Memory B cell (primary cell): ENCODE data around the gene IL18BP.
A peak's percentile ranks its signal among the peaks of the same experiment; 100 is the strongest.

ENCODE experiments used
- ATAC-seq: fragments of 150-1000 bp; cut with Tn5 transposase; 2 replicates; pipeline ENCODE4 v1.10.0; 2021; ENCODE audit warnings: low read depth, mild to moderate bottlenecking, moderate library complexity
- DNase-seq, 2 donors: peaks; one replicate each; pipeline ENCODE4 v3.0.0; 2022; ENCODE audit warnings: low spot score in 2 of 2
- H3K27ac Mint-ChIP-seq: one replicate; pipeline ENCODE4 v1.8.0; 2022; ENCODE audit warnings: mild to moderate bottlenecking, moderate library complexity, mixed read lengths
- H3K27me3 Mint-ChIP-seq: one replicate; pipeline ENCODE4 v1.8.0; 2022; ENCODE audit warnings: mixed read lengths
- H3K36me3 Mint-ChIP-seq: one replicate; pipeline ENCODE4 v1.8.0; 2022; ENCODE audit warnings: mild to moderate bottlenecking, mixed read lengths
- H3K4me1 Mint-ChIP-seq: one replicate; pipeline ENCODE4 v1.8.0; 2022; ENCODE audit warnings: mixed read lengths
- H3K4me3 Mint-ChIP-seq: one replicate; pipeline ENCODE4 v1.8.0; 2022; ENCODE audit warnings: mild to moderate bottlenecking, moderate library complexity, mixed read lengths
- H3K9me3 Mint-ChIP-seq: one replicate; pipeline ENCODE4 v1.8.0; 2022; ENCODE audit warnings: mixed read lengths

Gene IL18BP

GRCh38 chr11:72038491-72038890 is 39.8 kb downstream of the IL18BP start:
- Mint-ChIP-seq H3K9me3 (no peaks in the 10 kb centered on the region), H3K27ac (no peak overlapping the region), H3K36me3 (peaks cover 11% of the 10 kb centered on the region), H3K27me3 (no peaks in the 10 kb centered on the region), H3K4me1 (peaks cover 33% of the 10 kb centered on the region), H3K4me3 (no peak overlapping the region)
- DNase-seq: no peak
- no peak for ATAC-seq

DNA sequence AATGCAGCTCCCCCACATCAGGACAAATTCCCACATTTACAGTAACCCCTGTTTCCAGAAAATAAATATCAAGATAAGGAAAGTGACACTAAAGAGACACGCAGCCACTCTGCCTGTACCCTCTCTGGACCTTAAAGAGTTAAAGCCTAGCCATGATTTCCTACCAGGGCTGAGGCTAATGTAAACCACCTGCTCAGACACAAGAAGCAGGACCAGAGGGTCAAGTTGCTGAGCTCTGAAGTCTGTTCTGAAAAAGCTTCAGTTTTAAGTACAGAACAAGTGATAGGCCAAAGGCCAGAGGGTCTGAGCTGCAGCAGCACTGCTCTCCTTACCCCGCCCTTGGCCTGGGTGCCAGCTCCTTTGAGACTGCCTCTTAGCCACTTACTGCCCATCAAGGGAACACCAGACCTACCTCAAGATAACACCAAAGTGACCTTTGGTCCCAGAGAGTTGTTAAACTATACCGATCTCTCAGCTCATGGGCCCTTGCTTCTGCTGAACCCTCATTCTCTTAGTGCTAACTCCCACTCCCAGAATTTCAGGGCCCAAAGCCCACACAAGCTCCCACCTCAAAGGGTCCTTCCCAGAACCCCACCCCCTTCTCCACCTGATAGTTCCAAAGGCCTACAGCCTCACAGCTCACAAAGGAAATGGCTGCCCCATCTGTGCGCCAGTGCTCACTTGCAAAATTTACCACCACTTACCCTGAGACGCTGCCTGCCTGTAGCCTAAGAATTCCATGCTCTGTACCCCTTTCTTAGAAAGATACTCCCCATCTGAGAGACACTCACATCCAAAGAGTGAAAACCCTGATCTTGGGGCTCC is 40.5 kb downstream of the IL18BP start:
- Mint-ChIP-seq H3K27ac (no peak overlapping the region), H3K4me1 (peaks cover 37% of the 10 kb centered on the region), H3K27me3 (no peaks in the 10 kb centered on the region), H3K4me3 (no peak overlapping the region), H3K36me3 (peaks cover 11% of the 10 kb centered on the region), H3K9me3 (no peaks in the 10 kb centered on the region)
- no peak for ATAC-seq
- DNase-seq: no peak

GRCh38 chr11:72039856-72040401 is 41.2 kb downstream of the IL18BP start:
- ATAC-seq: no peak
- H3K4me3 Mint-ChIP-seq: no peak overlapping the region
- H3K27me3 Mint-ChIP-seq: no peaks in the 10 kb centered on the region
- no peaks in the 10 kb centered on the region for H3K9me3 Mint-ChIP-seq
- no peak for DNase-seq
- no peak overlapping the region for H3K27ac Mint-ChIP-seq
- peaks cover 10% of the 10 kb centered on the region for H3K36me3 Mint-ChIP-seq
- peaks cover 37% of the 10 kb centered on the region for H3K4me1 Mint-ChIP-seq

- Mint-ChIP-seq H3K4me1 (peaks cover 34% of the 10 kb centered on the region), H3K4me3 (no peak overlapping the region), H3K27ac (no peak overlapping the region), H3K36me3 (peaks cover 6% of the 10 kb centered on the region), H3K27me3 (no peaks in the 10 kb centered on the region), H3K9me3 (no peaks in the 10 kb centered on the region)
- ATAC-seq (peak; percentile 69), DNase-seq (peak; percentile 23 to 54)
These were observed 42.0 kb downstream of the IL18BP start for GRCh38 chr11:72040491-72041363.

DNA sequence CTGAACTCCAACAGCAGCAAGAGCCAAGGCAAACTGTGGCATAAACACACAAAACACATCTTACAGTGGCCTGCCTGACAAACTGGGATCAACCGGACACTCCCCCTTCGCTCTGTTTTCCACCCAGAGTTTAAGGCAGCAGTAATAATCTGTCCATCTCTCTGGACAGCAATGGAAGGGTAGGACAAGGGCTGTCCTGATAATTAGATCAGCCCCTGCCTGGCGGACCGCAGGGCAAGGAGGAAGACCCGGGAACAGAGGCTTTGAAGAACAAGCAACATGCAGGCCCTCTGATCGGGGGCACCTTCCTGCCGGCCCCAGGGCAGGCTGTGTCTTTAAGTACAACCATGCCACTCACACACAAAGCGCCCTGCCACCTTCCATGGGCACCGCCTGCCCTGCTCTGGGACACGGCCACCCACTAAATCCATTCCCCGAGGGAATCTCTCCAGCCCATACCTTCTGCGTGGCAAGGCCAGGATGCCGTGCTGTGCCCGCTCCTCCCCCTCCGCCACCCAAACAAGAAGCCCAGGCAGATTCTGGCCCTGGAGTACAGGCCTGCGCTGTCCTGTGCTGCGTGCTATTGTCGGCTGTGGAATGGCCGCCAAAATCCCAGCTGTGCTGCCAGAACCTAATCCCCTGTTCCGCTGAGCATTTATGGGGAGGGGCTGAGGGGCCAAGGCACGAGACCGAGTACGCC is 42.8 kb downstream of the IL18BP start:
- peaks cover 30% of the 10 kb centered on the region for H3K4me1 Mint-ChIP-seq
- H3K36me3 Mint-ChIP-seq: peaks cover 5% of the 10 kb centered on the region
- peak; percentile 25 for ATAC-seq
- peak; percentile 21 to 43 for DNase-seq
- no peak overlapping the region for H3K27ac Mint-ChIP-seq
- H3K9me3 Mint-ChIP-seq: no peaks in the 10 kb centered on the region
- no peaks in the 10 kb centered on the region for H3K27me3 Mint-ChIP-seq
- H3K4me3 Mint-ChIP-seq: no peak overlapping the region

DNA sequence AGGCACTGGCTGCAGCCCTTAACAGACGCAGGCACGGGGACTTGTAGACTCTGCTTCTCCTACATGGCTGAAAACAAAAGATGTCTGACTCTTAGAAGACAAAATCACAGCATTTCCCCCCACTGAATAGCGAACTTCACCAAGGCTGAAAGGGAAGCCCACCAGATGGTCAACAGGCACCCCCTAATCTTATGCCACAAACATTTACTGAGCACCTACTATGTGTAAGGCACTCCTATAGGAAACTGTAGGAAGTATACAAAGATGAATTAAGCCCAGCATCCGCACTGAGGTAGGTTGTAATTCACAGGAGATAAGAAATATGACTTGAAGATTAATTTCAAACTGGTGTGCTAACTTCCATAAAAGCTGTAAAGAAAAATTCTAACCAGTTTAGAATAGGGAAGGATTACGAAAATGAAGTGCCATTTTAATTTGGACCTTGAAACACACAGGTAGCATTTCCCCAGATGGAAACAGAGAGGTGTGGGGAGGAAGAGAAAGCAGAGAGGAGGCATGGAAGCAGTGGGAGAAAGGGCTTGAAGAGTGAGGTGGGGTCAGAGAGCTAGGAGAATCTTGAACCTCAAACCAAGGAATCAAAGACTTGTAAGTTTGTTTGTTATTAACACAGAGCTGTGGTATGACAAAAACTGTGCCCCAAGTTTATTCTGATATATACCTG is 43.5 kb downstream of the IL18BP start:
- Mint-ChIP-seq H3K4me1 (peaks cover 24% of the 10 kb centered on the region), H3K9me3 (no peaks in the 10 kb centered on the region), H3K27ac (no peak overlapping the region), H3K27me3 (no peaks in the 10 kb centered on the region), H3K4me3 (no peak overlapping the region), H3K36me3 (peaks cover 2% of the 10 kb centered on the region)
- DNase-seq: no peak
- ATAC-seq: no peak

DNA sequence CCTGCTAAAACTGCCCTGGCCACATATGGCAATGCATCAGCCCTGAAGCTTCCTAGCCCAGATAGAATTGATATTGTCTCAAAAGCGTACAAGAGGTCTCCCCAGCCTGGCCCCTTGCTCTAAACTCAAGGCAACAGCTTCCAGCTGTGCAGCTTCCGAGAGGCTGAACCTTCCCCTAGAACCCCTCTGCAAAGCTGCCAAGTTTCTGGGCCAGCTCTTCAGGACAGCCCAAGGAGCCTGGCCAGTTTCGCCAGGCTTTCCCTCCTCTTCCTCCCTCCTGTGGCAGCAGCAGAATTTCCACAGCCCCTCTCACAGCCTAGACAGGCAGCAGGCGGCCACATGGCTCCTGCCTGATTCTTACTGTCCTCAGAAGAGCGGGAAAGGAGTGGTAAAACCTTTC is 47.1 kb downstream of the IL18BP start:
- no peak for DNase-seq
- no peak overlapping the region for H3K27ac Mint-ChIP-seq
- H3K9me3 Mint-ChIP-seq: no peaks in the 10 kb centered on the region
- H3K36me3 Mint-ChIP-seq: peaks cover 2% of the 10 kb centered on the region
- no peaks in the 10 kb centered on the region for H3K27me3 Mint-ChIP-seq
- H3K4me1 Mint-ChIP-seq: peaks cover 17% of the 10 kb centered on the region
- ATAC-seq: no peak
- H3K4me3 Mint-ChIP-seq: no peak overlapping the region

GRCh38 chr11:72048766-72049460 is 50.2 kb downstream of the IL18BP start:
- H3K27ac Mint-ChIP-seq: no peak overlapping the region
- no peaks in the 10 kb centered on the region for H3K9me3 Mint-ChIP-seq
- H3K4me1 Mint-ChIP-seq: peaks cover 4% of the 10 kb centered on the region
- no peak overlapping the region for H3K4me3 Mint-ChIP-seq
- DNase-seq: no peak
- no peaks in the 10 kb centered on the region for H3K27me3 Mint-ChIP-seq
- H3K36me3 Mint-ChIP-seq: peaks cover 9% of the 10 kb centered on the region
- no peak for ATAC-seq
